Measurements from ENCODE around the gene NRN1L. TPM values are rescaled to one million over a fixed set of nuclear protein-coding genes. Genes with fewer than 3 reads are reported as not detected.

The NRN1L gene
- total and polyA plus RNA-seq, 2 donors (not counting 1 experiment from before 2014, with no cell fraction given), result 0.10 to 0.17 TPM

DNA sequence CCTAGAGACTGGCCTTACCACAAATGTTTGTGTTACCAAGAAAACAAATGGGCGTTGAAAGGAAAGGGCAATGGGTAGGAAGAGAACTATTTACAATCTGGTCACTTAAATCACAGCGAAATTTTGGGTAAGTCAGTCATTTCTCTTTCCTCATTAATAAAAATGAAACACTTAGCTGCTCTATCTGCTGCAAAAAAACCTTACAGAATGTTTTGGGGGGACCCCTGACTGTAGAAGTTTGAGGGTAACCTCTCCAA is 38.7 kb upstream of the NRN1L start:
- DNase-seq (ENCODE audit: low read depth in 2 of 2), result no peak
- no peaks in the 10 kb centered on the region for H3K9me3 ChIP-seq (ENCODE audit: control insufficient read depth, insufficient read depth, low read depth, low read length)
- H3K27ac ChIP-seq (ENCODE audit: insufficient read depth, low read length), result peak overlapping the region; percentile 86
- no peaks in the 10 kb centered on the region for H3K36me3 ChIP-seq (ENCODE audit: control insufficient read depth, insufficient read depth, low read length)
- peak overlapping the region; percentile 82 for H3K9ac ChIP-seq (ENCODE audit: insufficient read depth, low read length)
- H3K4me1 ChIP-seq (ENCODE audit: control insufficient read depth, extremely low read depth, insufficient read depth, low read length), result peaks cover 19% of the 10 kb centered on the region
- TF ChIP-seq EZH2 (IDR thresholded peaks at IDR 0.05; ENCODE audit: low read length, missing control alignments), result no peak
- TF ChIP-seq, protein P1, sequence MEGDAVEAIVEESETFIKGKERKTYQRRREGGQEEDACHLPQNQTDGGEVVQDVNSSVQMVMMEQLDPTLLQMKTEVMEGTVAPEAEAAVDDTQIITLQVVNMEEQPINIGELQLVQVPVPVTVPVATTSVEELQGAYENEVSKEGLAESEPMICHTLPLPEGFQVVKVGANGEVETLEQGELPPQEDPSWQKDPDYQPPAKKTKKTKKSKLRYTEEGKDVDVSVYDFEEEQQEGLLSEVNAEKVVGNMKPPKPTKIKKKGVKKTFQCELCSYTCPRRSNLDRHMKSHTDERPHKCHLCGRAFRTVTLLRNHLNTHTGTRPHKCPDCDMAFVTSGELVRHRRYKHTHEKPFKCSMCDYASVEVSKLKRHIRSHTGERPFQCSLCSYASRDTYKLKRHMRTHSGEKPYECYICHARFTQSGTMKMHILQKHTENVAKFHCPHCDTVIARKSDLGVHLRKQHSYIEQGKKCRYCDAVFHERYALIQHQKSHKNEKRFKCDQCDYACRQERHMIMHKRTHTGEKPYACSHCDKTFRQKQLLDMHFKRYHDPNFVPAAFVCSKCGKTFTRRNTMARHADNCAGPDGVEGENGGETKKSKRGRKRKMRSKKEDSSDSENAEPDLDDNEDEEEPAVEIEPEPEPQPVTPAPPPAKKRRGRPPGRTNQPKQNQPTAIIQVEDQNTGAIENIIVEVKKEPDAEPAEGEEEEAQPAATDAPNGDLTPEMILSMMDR (conservative IDR thresholded peaks at IDR 0.05 in 1 of 2, IDR thresholded peaks at IDR 0.05 in 1 of 2; ENCODE audit: low read depth in 1 of 2, low read length in 2 of 2), result no peak
- H3K79me2 ChIP-seq (ENCODE audit: control insufficient read depth, insufficient read depth, low read length), result peaks cover 57% of the 10 kb centered on the region
- H4K20me1 ChIP-seq (ENCODE audit: control insufficient read depth, extremely low read depth, insufficient read depth, low read length), result no peaks in the 10 kb centered on the region
- H3K4me2 ChIP-seq (ENCODE audit: extremely low read depth, insufficient read depth, low read length), result peak overlapping the region; percentile 85
- no peak overlapping the region for H2AFZ ChIP-seq (ENCODE audit: low read length)
- H3K4me3 ChIP-seq (replicated peaks in 1 of 4; ENCODE audit: control extremely low read depth in 1 of 4, insufficient read depth in 1 of 4, low read depth in 3 of 4, low read length in 4 of 4), result peak overlapping the region; percentile 69 to 91 (median 76)
- no peaks in the 10 kb centered on the region for H3K27me3 ChIP-seq (ENCODE audit: control insufficient read depth, insufficient read depth, low read length)

DNA sequence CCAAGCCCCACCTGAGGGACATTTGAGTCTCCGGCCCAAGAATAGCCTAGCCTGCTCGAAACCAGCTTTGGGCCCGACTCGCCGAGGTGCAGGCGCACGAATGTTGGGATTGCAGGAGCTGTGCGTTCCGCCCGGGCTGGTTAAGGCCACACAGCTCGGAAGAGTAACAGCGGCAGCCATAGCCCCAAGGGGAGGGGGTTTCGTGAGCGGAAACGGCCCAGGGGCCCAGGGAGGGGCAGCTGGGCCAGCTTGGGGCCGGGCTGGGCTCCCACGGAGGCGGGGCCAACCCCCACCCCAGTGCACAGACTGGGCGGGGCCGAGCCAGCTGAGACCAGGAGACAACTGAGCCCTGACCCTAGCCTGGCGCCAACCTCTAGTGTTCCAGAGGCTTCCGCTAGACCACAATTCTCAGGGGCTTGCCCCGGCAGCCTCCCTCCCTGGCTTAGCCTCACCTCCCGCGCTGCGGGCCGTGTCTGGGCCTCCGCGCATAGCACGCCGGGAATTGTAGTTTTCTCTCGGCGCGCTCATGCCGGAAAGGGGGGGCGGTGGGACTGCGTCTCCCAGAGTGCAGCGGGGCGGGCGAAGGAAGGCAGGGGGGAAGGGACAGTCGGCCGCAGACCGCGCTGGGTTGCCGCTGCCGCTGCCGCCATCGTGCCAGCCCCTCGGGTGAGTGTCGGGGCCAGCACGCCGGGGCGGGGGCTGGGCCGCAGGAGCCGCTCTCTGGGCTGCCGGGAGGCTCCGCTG is 38.2 kb upstream of the NRN1L start, which contains the start of gene NUTF2:
TSS of gene NUTF2 (plus strand) at position 614 of the 744 bp plus-strand sequence. CDS start 18,198 bp downstream, outside the sequence.
- H4K20me1 ChIP-seq (ENCODE audit: control insufficient read depth, extremely low read depth, insufficient read depth, low read length), result no peaks in the 10 kb centered on the region

More for the DNA sequence above, 38.2 kb upstream of the NRN1L start, which contains the start of gene NUTF2:
- no peak for TF ChIP-seq EZH2 (IDR thresholded peaks at IDR 0.05; ENCODE audit: low read length, missing control alignments)
- TF ChIP-seq, protein P1 (conservative IDR thresholded peaks at IDR 0.05 in 1 of 2, IDR thresholded peaks at IDR 0.05 in 1 of 2; ENCODE audit: low read depth in 1 of 2, low read length in 2 of 2), result no peak
- no peaks in the 10 kb centered on the region for H3K9me3 ChIP-seq (ENCODE audit: control insufficient read depth, insufficient read depth, low read depth, low read length)
- H2AFZ ChIP-seq (ENCODE audit: low read length), result peak within 1 kb of the TSS; percentile 37
- H3K27ac ChIP-seq (ENCODE audit: insufficient read depth, low read length), result peak within 1 kb of the TSS; percentile 86
- H3K4me3 ChIP-seq (replicated peaks in 1 of 4; ENCODE audit: control extremely low read depth in 1 of 4, insufficient read depth in 1 of 4, low read depth in 3 of 4, low read length in 4 of 4), result peak within 1 kb of the TSS; percentile 76 to 91 (median 77)
- peak; percentile 87 to 92 for DNase-seq (ENCODE audit: low read depth in 2 of 2)
- H3K79me2 ChIP-seq (ENCODE audit: control insufficient read depth, insufficient read depth, low read length), result peaks cover 61% of the 10 kb centered on the region
- H3K4me2 ChIP-seq (ENCODE audit: extremely low read depth, insufficient read depth, low read length), result peak within 1 kb of the TSS; percentile 92
- H3K36me3 ChIP-seq (ENCODE audit: control insufficient read depth, insufficient read depth, low read length), result no peaks in the 10 kb centered on the region
- H3K4me1 ChIP-seq (ENCODE audit: control insufficient read depth, extremely low read depth, insufficient read depth, low read length), result peaks cover 19% of the 10 kb centered on the region
- no peaks in the 10 kb centered on the region for H3K27me3 ChIP-seq (ENCODE audit: control insufficient read depth, insufficient read depth, low read length)
- H3K9ac ChIP-seq (ENCODE audit: insufficient read depth, low read length), result peak within 1 kb of the TSS; percentile 82
